ENCODE data around the gene TECPR2. TPM values are rescaled to one million over a fixed set of nuclear protein-coding genes. Genes with fewer than 3 reads are reported as not detected.
"Not testable (repeated sequence)": the region's sequence is repeated elsewhere in the genome, so short reads cannot be mapped to it uniquely, and the experiment has no call there.

Gene TECPR2
- total and polyA plus RNA-seq, 4 donors: 2.0 to 12.6 (median 5.2) TPM

DNA sequence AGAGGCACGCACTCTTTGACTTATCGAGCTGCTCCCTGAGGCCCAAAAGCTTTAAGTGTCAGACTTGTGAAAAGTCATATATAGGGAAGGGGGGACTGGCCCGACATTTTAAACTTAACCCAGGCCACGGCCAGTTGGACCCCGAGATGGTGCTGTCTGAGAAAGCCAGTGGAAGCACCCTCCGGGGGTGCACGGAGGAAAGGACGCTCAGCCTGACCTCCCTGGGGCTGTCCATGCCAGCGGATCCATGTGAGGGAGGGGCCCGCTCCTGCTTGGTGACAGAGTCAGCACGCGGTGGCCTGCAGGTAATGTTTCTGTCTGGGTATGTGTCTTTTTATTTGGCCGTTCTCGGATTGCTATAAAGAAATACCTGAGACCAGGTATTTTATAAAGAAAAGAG, 36.2 kb upstream of the TECPR2 start:
- no peak overlapping the region for H3K4me3 ChIP-seq (ENCODE audit: low read depth in 1 of 3, low read length in 3 of 3)
- no peak for DNase-seq (ENCODE audit: low spot score)
- peaks cover 0 to 10% (median 6%) of the 10 kb centered on the region in 4 donors for H3K4me1 ChIP-seq (ENCODE audit: control insufficient read depth in 4 of 4, insufficient read depth in 4 of 4, low read length in 3 of 4)
- peaks cover 0 to 5% (median under 1%) of the 10 kb centered on the region in 4 donors for H3K36me3 ChIP-seq (ENCODE audit: control insufficient read depth in 4 of 4, insufficient read depth in 3 of 4, low read depth in 1 of 4, low read length in 3 of 4)
- H3K9me3 ChIP-seq (ENCODE audit: control insufficient read depth in 4 of 4, low read length in 3 of 4): no peaks in the 10 kb centered on the region
- 95% methylated on average over 14 of the region's 14 CpGs for WGBS
- H3K9ac ChIP-seq (ENCODE audit: low read depth in 1 of 2, low read length in 2 of 2): no peak overlapping the region
- no peaks in the 10 kb centered on the region for H3K27me3 ChIP-seq (ENCODE audit: control insufficient read depth in 4 of 4, insufficient read depth in 4 of 4, low read length in 3 of 4)
- TF ChIP-seq, protein P1, sequence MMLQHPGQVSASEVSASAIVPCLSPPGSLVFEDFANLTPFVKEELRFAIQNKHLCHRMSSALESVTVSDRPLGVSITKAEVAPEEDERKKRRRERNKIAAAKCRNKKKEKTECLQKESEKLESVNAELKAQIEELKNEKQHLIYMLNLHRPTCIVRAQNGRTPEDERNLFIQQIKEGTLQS (IDR thresholded peaks at IDR 0.05): no peak
- no peak for TF ChIP-seq HNF4A (conservative IDR thresholded peaks at IDR 0.05)
- H3K27ac ChIP-seq (ENCODE audit: low read depth in 1 of 2, low read length in 2 of 2): no peak overlapping the region

DNA sequence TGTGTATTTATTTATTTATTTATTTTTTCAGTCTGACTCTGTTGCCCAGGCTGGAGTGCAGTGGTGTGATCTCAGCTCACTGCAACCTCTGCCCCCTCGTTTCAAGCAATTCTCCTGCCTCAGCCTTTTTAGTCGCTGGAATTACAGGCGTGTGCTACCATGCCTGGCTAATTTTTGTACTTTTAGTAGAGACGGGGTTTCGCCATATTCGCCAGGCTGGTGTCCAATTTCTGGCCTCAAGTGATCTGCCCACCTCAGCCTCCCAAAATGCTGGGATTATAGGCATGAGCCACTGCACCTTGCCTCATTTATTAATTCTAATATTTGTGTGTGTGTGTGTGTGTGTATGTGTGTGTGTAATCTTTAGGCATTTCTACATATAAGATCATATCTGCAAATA, 33.4 kb upstream of the TECPR2 start:
- not testable (repeated sequence) for H3K4me1 ChIP-seq (ENCODE audit: control insufficient read depth in 4 of 4, insufficient read depth in 4 of 4, low read length in 3 of 4); H3K4me3 ChIP-seq (ENCODE audit: low read depth in 1 of 3, low read length in 3 of 3); H3K27ac ChIP-seq (ENCODE audit: low read depth in 1 of 2, low read length in 2 of 2); DNase-seq (ENCODE audit: low spot score); H3K9me3 ChIP-seq (ENCODE audit: control insufficient read depth in 4 of 4, low read length in 3 of 4); H3K36me3 ChIP-seq (ENCODE audit: control insufficient read depth in 4 of 4, insufficient read depth in 3 of 4, low read depth in 1 of 4, low read length in 3 of 4); H3K9ac ChIP-seq (ENCODE audit: low read depth in 1 of 2, low read length in 2 of 2); H3K27me3 ChIP-seq (ENCODE audit: control insufficient read depth in 4 of 4, insufficient read depth in 4 of 4, low read length in 3 of 4)
- WGBS: 87% methylated on average over 6 of the region's 6 CpGs

DNA sequence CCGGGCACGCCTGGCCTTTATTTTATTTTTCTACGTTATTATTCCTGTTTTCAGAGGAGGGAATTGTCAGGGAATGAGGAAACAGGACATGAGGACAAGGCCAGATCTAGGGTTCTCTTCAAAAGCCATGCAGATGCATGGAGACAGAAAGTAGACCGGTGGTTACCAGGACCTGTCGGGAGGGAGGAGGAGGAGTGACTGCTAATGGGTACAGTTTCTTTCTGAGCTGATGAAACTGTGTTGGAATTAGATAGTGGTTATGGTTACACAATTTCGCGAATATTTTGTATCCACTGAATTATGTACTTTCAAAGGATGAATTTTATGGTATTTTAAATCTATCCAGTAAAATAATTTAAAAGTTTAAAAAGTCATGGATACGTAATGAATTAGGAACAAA, 31.9 kb upstream of the TECPR2 start:
- H3K4me3 ChIP-seq (ENCODE audit: low read depth in 1 of 3, low read length in 3 of 3): no peak overlapping the region
- H3K27ac ChIP-seq (ENCODE audit: low read depth in 1 of 2, low read length in 2 of 2): no peak overlapping the region
- H3K36me3 ChIP-seq (ENCODE audit: control insufficient read depth in 4 of 4, insufficient read depth in 3 of 4, low read depth in 1 of 4, low read length in 3 of 4): peaks cover 0 to 9% (median 4%) of the 10 kb centered on the region in 4 donors
- H3K4me1 ChIP-seq (ENCODE audit: control insufficient read depth in 4 of 4, insufficient read depth in 4 of 4, low read length in 3 of 4): no peaks in the 10 kb centered on the region
- H3K9ac ChIP-seq (ENCODE audit: low read depth in 1 of 2, low read length in 2 of 2): no peak overlapping the region
- 95% methylated on average over 8 of the region's 8 CpGs for WGBS
- TF ChIP-seq YY1 (IDR thresholded peaks at IDR 0.05) (no peak), HNF4G (IDR thresholded peaks at IDR 0.05) (no peak), GABPA (IDR thresholded peaks at IDR 0.05 in 1 of 2, conservative IDR thresholded peaks at IDR 0.05 in 1 of 2) (no peak), HNF4A (conservative IDR thresholded peaks at IDR 0.05) (no peak), EGR1 (IDR thresholded peaks at IDR 0.05; ENCODE audit: low read depth in 2 of 2) (no peak), FOXA2 (IDR thresholded peaks at IDR 0.05) (no peak), TAF1 (conservative IDR thresholded peaks at IDR 0.05) (no peak), FOXA1 (IDR thresholded peaks at IDR 0.05) (no peak), NR2F2 (IDR thresholded peaks at IDR 0.05) (no peak)
- TF ChIP-seq, protein P2, sequence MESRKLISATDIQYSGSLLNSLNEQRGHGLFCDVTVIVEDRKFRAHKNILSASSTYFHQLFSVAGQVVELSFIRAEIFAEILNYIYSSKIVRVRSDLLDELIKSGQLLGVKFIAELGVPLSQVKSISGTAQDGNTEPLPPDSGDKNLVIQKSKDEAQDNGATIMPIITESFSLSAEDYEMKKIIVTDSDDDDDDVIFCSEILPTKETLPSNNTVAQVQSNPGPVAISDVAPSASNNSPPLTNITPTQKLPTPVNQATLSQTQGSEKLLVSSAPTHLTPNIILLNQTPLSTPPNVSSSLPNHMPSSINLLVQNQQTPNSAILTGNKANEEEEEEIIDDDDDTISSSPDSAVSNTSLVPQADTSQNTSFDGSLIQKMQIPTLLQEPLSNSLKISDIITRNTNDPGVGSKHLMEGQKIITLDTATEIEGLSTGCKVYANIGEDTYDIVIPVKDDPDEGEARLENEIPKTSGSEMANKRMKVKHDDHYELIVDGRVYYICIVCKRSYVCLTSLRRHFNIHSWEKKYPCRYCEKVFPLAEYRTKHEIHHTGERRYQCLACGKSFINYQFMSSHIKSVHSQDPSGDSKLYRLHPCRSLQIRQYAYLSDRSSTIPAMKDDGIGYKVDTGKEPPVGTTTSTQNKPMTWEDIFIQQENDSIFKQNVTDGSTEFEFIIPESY (IDR thresholded peaks at IDR 0.05): no peak
- TF ChIP-seq, protein P3, sequence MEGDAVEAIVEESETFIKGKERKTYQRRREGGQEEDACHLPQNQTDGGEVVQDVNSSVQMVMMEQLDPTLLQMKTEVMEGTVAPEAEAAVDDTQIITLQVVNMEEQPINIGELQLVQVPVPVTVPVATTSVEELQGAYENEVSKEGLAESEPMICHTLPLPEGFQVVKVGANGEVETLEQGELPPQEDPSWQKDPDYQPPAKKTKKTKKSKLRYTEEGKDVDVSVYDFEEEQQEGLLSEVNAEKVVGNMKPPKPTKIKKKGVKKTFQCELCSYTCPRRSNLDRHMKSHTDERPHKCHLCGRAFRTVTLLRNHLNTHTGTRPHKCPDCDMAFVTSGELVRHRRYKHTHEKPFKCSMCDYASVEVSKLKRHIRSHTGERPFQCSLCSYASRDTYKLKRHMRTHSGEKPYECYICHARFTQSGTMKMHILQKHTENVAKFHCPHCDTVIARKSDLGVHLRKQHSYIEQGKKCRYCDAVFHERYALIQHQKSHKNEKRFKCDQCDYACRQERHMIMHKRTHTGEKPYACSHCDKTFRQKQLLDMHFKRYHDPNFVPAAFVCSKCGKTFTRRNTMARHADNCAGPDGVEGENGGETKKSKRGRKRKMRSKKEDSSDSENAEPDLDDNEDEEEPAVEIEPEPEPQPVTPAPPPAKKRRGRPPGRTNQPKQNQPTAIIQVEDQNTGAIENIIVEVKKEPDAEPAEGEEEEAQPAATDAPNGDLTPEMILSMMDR (IDR thresholded peaks at IDR 0.05; ENCODE audit: low read depth, low read length, missing input control): no peak
- no peaks in the 10 kb centered on the region for H3K9me3 ChIP-seq (ENCODE audit: control insufficient read depth in 4 of 4, low read length in 3 of 4)
- no peaks in the 10 kb centered on the region for H3K27me3 ChIP-seq (ENCODE audit: control insufficient read depth in 4 of 4, insufficient read depth in 4 of 4, low read length in 3 of 4)
- no peak for DNase-seq (ENCODE audit: low spot score)
